Retinal pigment epithelial cell (primary cell): ENCODE results near the gene LTO1.

Experiments used
- DNase-seq: peaks from one replicate; pipeline ENCODE4 v3.0.0-alpha.2; 2010; ENCODE audit warnings: low read depth
- H3K4me3 ChIP-seq: 2 replicates; pipeline ENCODE4 v1.5.1; 2011; ENCODE audit warnings: mild to moderate bottlenecking, low read length, control low read depth, moderate library complexity
- TF ChIP-seq, protein P1 (sequence below): conservative IDR thresholded peaks from 2 replicates; pipeline ENCODE4 v1.5.1; 2011; ENCODE audit warnings: low read depth, low read length, control low read depth, inconsistent platforms

Gene LTO1

DNA sequence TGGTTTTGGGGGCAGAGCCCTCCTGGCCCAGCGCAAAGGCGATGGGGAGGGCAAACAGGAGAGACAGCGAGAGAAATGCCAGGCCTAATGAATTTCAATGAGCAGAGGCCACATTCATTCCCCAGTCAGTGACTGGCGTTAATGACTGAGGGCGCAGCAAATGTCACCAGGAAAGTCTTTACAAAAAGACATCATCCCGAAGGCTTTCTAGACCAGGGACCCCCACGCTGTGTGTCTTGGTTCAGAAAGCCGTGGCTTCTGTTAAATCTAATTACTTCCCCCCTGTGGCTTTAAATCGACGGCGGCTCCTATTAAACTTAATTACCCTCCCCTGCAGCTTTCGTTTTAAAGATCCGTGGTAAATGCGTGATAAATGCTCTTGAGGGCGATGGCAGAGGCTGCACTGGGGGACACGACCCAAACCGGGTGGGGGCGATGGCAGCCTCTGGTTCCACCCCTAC is 30.2 kb upstream of the LTO1 start:
- DNase-seq, result no peak
- TF ChIP-seq, protein P1, sequence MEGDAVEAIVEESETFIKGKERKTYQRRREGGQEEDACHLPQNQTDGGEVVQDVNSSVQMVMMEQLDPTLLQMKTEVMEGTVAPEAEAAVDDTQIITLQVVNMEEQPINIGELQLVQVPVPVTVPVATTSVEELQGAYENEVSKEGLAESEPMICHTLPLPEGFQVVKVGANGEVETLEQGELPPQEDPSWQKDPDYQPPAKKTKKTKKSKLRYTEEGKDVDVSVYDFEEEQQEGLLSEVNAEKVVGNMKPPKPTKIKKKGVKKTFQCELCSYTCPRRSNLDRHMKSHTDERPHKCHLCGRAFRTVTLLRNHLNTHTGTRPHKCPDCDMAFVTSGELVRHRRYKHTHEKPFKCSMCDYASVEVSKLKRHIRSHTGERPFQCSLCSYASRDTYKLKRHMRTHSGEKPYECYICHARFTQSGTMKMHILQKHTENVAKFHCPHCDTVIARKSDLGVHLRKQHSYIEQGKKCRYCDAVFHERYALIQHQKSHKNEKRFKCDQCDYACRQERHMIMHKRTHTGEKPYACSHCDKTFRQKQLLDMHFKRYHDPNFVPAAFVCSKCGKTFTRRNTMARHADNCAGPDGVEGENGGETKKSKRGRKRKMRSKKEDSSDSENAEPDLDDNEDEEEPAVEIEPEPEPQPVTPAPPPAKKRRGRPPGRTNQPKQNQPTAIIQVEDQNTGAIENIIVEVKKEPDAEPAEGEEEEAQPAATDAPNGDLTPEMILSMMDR, result no peak

DNA sequence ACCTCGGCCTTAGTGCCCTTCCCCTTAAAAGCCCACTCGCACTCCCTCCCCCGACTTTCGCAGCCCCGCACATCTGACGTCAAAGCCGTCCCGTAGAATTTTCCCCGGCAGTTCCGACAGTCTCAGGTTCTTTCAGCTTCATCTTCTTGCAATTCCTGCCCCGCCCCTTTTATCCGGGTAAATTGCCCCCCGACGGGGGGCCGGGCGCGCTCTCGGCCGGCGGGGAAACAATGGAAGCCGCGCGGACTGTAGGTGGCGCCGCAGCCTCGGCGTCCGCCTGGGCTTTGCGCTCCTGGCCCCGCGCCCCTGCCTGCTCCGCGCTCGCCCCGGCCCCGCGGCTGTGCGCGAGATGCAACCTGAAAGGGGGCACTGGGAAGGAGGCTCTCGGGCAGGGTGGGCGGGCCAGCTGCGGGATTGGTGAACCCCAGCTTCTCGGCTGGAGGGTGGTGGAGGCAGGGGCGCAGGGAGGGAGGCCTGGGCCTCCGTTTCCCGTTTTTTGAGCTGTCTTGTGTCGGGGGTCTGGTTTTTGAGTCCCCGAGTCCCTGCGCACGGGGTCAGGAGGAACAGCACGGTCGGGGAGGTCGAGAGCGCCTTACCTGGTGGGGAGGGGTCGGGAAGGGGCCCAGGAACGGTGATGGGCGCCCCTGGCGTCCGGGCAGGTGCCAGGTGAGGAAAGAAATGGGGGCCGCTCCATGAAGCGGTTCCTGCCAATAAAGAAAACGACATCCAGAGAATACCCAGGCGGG is 29.5 kb upstream of the LTO1 start:
- no peak for DNase-seq
- H3K4me3 ChIP-seq, result no peak overlapping the region
- TF ChIP-seq, protein P1, result peak; percentile 60

More for the DNA sequence above, 30.2 kb upstream of the LTO1 start:
- no peak overlapping the region for H3K4me3 ChIP-seq

DNA sequence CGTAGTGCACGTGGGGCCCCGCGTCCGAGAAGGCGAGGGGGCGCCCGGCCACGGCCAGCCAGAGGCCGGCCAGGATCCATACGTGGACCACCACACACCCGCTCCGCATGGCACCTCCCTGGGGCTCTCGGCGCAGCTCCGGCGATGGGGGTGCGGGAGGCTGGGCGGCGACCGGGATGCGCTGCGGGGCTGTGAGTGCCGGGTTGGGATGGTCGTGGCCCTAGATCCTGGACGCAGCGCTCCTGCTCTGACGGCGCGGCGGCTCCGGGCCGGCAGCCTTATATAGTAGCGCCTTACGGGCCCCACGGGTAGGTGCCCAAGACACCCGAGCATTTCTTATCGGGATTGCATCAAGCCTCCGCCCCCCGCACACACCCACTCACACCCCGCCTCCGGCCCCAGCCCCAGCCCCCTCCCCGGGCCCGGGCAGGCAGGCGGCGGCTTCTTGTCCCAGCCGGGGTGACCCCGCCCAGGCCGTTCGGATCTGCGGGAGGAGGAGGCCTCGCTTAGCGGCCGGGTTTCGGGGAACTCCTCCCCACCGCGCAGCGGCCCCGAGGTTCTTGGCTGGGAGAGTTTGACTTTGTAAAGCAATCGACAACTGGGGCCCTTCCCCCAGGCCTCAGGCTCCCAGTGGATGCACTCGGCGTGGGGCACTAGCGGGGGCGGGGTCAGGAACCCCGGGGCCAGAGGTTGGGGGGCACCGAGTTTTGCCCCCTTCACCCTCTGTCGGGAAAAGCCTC is 28.8 kb upstream of the LTO1 start, which contains the start of gene FGF19:
TSS of gene FGF19 (minus strand) at position 255 of the 740 bp plus-strand sequence. CDS start at position 109, 146 bp downstream.
- TF ChIP-seq, protein P1, result no peak
- DNase-seq, result no peak
- no peak within 1 kb of the TSS for H3K4me3 ChIP-seq

DNA sequence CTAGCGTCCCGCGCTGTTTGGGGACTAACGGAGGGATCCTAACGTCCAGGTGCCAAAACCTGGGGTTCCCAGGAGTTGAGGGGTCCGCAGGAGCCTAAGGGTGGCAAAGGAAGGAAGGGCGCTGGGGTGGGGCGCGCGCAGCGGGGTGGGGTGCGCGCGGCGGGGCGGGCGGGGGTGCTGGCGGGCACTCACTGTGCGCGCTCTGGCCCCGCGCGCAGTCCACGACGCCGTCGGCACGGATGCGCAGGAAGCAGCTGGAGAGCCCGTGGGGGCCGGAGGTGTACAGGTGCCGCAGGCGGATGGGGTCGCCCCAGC is 28.3 kb upstream of the LTO1 start:
- TF ChIP-seq, protein P1, result no peak
- no peak overlapping the region for H3K4me3 ChIP-seq
- DNase-seq, result no peak

DNA sequence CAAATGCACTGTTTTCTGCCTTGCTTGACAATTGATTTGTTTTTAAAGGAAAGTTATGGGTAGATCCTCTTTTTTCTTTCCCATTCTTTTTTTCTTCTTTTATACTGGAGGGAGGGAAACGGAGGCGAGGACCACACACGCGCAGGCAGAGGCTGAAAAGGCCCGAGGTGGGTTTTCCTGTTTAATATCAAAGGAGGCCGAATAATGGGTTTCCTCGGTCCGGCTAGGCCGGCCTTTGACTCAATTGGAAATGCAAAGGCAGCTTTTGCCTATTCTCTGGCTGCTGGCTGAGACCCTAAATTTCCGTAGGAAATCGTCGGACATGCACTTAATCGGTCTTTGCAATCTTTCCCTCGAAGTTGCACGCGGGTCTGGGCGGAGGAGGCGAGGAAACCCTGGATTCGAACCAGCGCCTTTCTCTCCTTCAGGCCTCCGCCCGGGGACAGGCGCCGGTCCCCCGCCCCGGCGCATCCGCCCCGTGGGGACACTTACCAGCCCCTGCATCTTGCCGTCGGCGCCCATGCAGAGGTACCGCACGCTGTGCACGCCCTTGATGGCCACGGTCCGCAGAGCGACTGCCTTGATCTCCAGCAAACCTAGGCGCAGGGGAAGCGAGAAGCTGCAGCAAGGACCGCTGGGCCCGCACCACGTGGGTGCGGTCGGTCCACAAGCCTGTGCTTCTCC is 27.8 kb upstream of the LTO1 start:
- TF ChIP-seq, protein P1, result no peak
- H3K4me3 ChIP-seq, result no peak overlapping the region
- DNase-seq, result no peak

DNA sequence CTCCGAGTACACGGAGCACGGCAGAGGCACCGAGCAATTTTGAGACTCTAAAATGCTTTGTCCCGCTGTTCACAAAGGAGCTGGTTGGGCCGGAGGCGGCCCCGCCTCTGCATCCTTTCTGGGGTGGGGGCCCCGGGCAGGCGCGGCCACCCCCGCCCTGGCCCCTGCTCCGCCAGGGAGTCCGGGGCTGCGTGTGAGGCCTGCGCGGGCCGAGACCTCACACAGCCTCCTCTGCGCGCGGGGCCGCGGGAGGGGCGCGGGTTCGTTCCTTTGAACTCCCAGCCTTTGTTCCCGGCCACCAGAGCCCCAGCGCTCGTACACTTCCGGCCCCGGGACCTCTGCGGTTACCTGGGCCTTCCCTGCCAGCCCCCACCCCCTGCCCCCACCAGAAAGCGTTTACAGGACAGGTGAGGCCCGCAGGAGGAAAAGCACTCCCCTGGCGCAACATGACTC is 27.1 kb upstream of the LTO1 start:
- no peak overlapping the region for H3K4me3 ChIP-seq
- TF ChIP-seq, protein P1, result no peak
- DNase-seq, result no peak
